GM23338 (cell line): ENCODE results near the gene EBI3. TPM values are rescaled to one million over a fixed set of nuclear protein-coding genes. Genes with fewer than 3 reads are reported as not detected.

Source experiments
- ATAC-seq: fragments of 200-7000 bp; cut with Tn5 transposase; 3 replicates; pipeline ENCODE4 v1.9.1; 2020
- DNase-seq: peaks from one replicate; pipeline ENCODE4 v3.0.0-alpha.2; 2015; ENCODE audit warnings: low spot score
- H2AFZ ChIP-seq: fragments of 200-600 bp; sonication (generic); 2 replicates; pipeline ENCODE4 v1.8.0; 2016; ENCODE audit warnings: antibody characterized with exemption, mild to moderate bottlenecking, moderate library complexity
- H3F3A ChIP-seq: fragments of 200-600 bp; sonication (generic); replicated peaks from 2 replicates; pipeline ENCODE4 v1.8.0; 2017; ENCODE audit warnings: antibody characterized with exemption, mixed run types, low read depth
- H3K27ac ChIP-seq: fragments of 200-600 bp; sonication (generic); 2 replicates; pipeline ENCODE4 v1.6.1; 2016; ENCODE audit warnings: low read depth
- H3K27me3 ChIP-seq: fragments of 200-600 bp; sonication (generic); 2 replicates; pipeline ENCODE4 v1.8.0; 2016; ENCODE audit warnings: mild to moderate bottlenecking, mixed run types, moderate library complexity; ENCODE audit not compliant: insufficient read depth
- H3K36me3 ChIP-seq: fragments of 200-600 bp; sonication (generic); 2 replicates; pipeline ENCODE4 v1.8.0; 2016; ENCODE audit warnings: mild to moderate bottlenecking; ENCODE audit not compliant: insufficient read depth
- H3K4me1 ChIP-seq: fragments of 200-600 bp; sonication (generic); 2 replicates; pipeline ENCODE4 v1.8.0; 2016; ENCODE audit warnings: mild to moderate bottlenecking, moderate library complexity; ENCODE audit not compliant: insufficient read depth
- H3K4me2 ChIP-seq: fragments of 200-600 bp; sonication (generic); 2 replicates; pipeline ENCODE4 v1.7.1; 2017; ENCODE audit warnings: mixed run types
- H3K4me3 ChIP-seq: fragments of 200-600 bp; sonication (generic); 2 replicates; pipeline ENCODE4 v1.6.1; 2016; ENCODE audit warnings: mixed run types
- H3K79me2 ChIP-seq: fragments of 200-600 bp; sonication (generic); replicated peaks from 2 replicates; pipeline ENCODE4 v1.8.0; 2017; ENCODE audit warnings: mild to moderate bottlenecking; ENCODE audit not compliant: insufficient read depth
- H3K9me2 ChIP-seq: fragments of 200-600 bp; sonication (generic); 2 replicates; pipeline ENCODE4 v1.8.0; 2017; ENCODE audit not compliant: insufficient read depth
- H4K20me1 ChIP-seq: fragments of 200-600 bp; sonication (generic); replicated peaks from 2 replicates; pipeline ENCODE4 v1.8.0; 2017; ENCODE audit warnings: mild to moderate bottlenecking; ENCODE audit not compliant: insufficient read depth
- H3K27ac Mint-ChIP-seq: 2 replicates; pipeline ENCODE4 v1.8.0; 2020; ENCODE audit warnings: inconsistent platforms, mild to moderate bottlenecking, moderate library complexity, mixed read lengths
- H3K27me3 Mint-ChIP-seq: 3 replicates; pipeline ENCODE4 v1.8.0; 2022; ENCODE audit warnings: low read depth, mild to moderate bottlenecking, moderate library complexity, mixed read lengths, inconsistent platforms; ENCODE audit not compliant: insufficient read depth, poor library complexity
- H3K36me3 Mint-ChIP-seq: 3 replicates; pipeline ENCODE4 v1.8.0; 2021; ENCODE audit warnings: low read depth, mild to moderate bottlenecking, inconsistent platforms, moderate library complexity, mixed read lengths
- H3K4me1 Mint-ChIP-seq: 3 replicates; pipeline ENCODE4 v1.8.0; 2020; ENCODE audit warnings: mild to moderate bottlenecking, inconsistent platforms, mixed read lengths
- H3K4me3 Mint-ChIP-seq: 3 replicates; pipeline ENCODE4 v1.8.0; 2021; ENCODE audit warnings: moderate library complexity, mild to moderate bottlenecking, inconsistent platforms, mixed read lengths
- H3K9me3 Mint-ChIP-seq: 3 replicates; pipeline ENCODE4 v1.8.0; 2020; ENCODE audit warnings: moderate library complexity, mild to moderate bottlenecking, inconsistent platforms, mixed read lengths
- CREB1 ChIP-seq: fragments of 250-450 bp; sonication (Bioruptor Pico); IDR thresholded peaks from 2 replicates; pipeline ENCODE4 v1.5.0; 2020; ENCODE audit warnings: low read depth, mild to moderate bottlenecking, moderate library complexity
- CTCF ChIP-seq, 2 experiments: fragments of 200-600 bp in 1 of 2; sonication (generic) in 1 of 2; conservative IDR thresholded peaks; 2 replicates each; pipeline versions ENCODE4 v1.5.1 to v1.6.1; 2016 to 2017; ENCODE audit warnings: antibody characterized with exemption in 2 of 2, low read depth in 2 of 2, mild to moderate bottlenecking in 2 of 2, moderate library complexity in 1 of 2
- EZH2phosphoT487 ChIP-seq: fragments of 200-600 bp; sonication (generic); IDR thresholded peaks from one replicate; pipeline ENCODE4 v1.8.1; 2018; ENCODE audit warnings: antibody characterized with exemption; ENCODE audit not compliant: unreplicated experiment
- JUNB ChIP-seq: IDR thresholded peaks from one replicate; pipeline ENCODE4 v1.6.1; 2016; ENCODE audit warnings: antibody characterized with exemption; ENCODE audit not compliant: unreplicated experiment
- REST ChIP-seq: IDR thresholded peaks from one replicate; pipeline ENCODE4 v1.6.1; 2018; ENCODE audit warnings: antibody characterized with exemption; ENCODE audit not compliant: unreplicated experiment
- STAT1 ChIP-seq: IDR thresholded peaks from one replicate; pipeline ENCODE4 v1.6.1; 2016; ENCODE audit warnings: antibody characterized with exemption; ENCODE audit not compliant: unreplicated experiment
- ZNF114 ChIP-seq: fragments of 250-450 bp; sonication (Bioruptor Pico); IDR thresholded peaks from 2 replicates; pipeline ENCODE4 v1.5.0; 2020; ENCODE audit warnings: mild to moderate bottlenecking, moderate library complexity
- polyA plus RNA-seq: library from polyadenylated mRNA; unstranded; fragments of >200 nt; fragmentation: Nextera tagmentation; extraction: Ambion mirVana; gene quantifications from 2 replicates; pipeline ENCODE4 v1.2.1, GENCODE V29; 2016
- total RNA-seq: library from RNA; depleted of rRNA; stranded (reverse); fragments of >200 nt; shearing (Covaris generic); gene quantifications from 2 replicates; pipeline ENCODE4 v1.2.3, GENCODE V29; 2014
- TF ChIP-seq, protein P1 (sequence below): fragments of 250-450 bp; sonication (Bioruptor Pico); IDR thresholded peaks from 2 replicates; pipeline ENCODE4 v1.5.0; 2020; ENCODE audit warnings: mild to moderate bottlenecking, moderate library complexity

The EBI3 gene
- total and polyA plus RNA-seq, 2 experiments from 2014 or later: 0.52 to 1.4 TPM

GRCh38 chr19:4199699-4200293 is 29.5 kb upstream of the EBI3 start:
- DNase-seq: peak; percentile 70
- H3K27me3 Mint-ChIP-seq: peaks cover 21% of the 10 kb centered on the region
- peaks cover 14% of the 10 kb centered on the region for H3K4me1 Mint-ChIP-seq
- peaks cover 11% of the 10 kb centered on the region for H3K9me3 Mint-ChIP-seq
- Histone ChIP-seq H3K27ac (no peak overlapping the region), H3K36me3 (no peaks in the 10 kb centered on the region), H2AFZ (no peak overlapping the region), H3K79me2 (no peaks in the 10 kb centered on the region), H3K27me3 (peaks cover 6% of the 10 kb centered on the region; the same call in 1 of the 2 replicates), H3K9me2 (peaks cover 5% of the 10 kb centered on the region), H3K4me2 (no peak overlapping the region), H3K4me3 (no peak overlapping the region), H3K4me1 (peaks cover 3% of the 10 kb centered on the region; the same call in 1 of the 2 replicates), H4K20me1 (no peaks in the 10 kb centered on the region), H3F3A (peaks cover 14% of the 10 kb centered on the region)
- peak; percentile 30 for ATAC-seq
- no peak overlapping the region for H3K4me3 Mint-ChIP-seq
- peaks cover 8% of the 10 kb centered on the region; the same call in 1 of the 3 replicates for H3K36me3 Mint-ChIP-seq
- H3K27ac Mint-ChIP-seq: no peak overlapping the region
- TF ChIP-seq CTCF (conservative IDR thresholded peaks at IDR 0.05; ENCODE audit: low read depth in 2 of 2): peak; percentile 36 to 60
- no peak for TF ChIP-seq ZNF114

DNA sequence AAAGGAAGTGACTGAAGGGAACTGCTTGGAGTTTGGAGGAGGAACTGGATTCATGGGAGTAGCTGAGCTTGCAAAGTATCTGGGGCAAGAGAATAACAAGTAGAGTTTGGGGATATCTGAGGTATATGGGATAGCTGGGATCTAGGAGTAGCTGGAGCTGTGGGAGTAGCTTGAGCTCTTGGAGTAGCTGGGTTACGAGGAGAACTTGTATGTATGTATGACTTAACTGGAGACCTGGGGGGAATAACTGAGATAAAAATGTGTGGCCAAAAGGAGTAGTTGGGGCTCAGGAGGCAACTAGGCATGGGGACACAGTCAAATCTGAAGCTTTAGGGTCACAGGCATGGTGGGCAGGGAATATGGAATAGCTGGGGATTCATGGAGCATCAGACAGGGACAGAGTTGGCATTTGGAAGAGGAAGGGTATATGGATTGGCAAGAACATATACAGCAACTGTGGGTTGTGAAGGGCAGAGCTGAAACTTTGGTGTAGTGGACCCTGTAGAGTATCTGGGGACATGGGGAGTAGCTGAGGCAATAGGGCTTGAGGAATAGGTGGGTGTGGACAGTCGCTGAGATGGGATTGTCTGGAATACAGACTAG is 28.3 kb upstream of the EBI3 start:
- Histone ChIP-seq H4K20me1 (no peaks in the 10 kb centered on the region), H3K4me3 (no peak overlapping the region), H3K9me2 (peaks cover 5% of the 10 kb centered on the region), H3F3A (peaks cover 14% of the 10 kb centered on the region), H3K27me3 (peaks cover 6% of the 10 kb centered on the region; the same call in 1 of the 2 replicates), H3K36me3 (no peaks in the 10 kb centered on the region), H3K79me2 (no peaks in the 10 kb centered on the region), H2AFZ (no peak overlapping the region), H3K27ac (no peak overlapping the region), H3K4me1 (peaks cover 3% of the 10 kb centered on the region; the same call in 1 of the 2 replicates), H3K4me2 (no peak overlapping the region)
- Mint-ChIP-seq H3K27ac (no peak overlapping the region), H3K9me3 (peaks cover 11% of the 10 kb centered on the region), H3K27me3 (peaks cover 18% of the 10 kb centered on the region), H3K4me3 (no peak overlapping the region; the same call in 2 of the 3 replicates), H3K36me3 (peaks cover 8% of the 10 kb centered on the region; the same call in 1 of the 3 replicates), H3K4me1 (peaks cover 14% of the 10 kb centered on the region)
- no peak for DNase-seq
- ATAC-seq: no peak
- TF ChIP-seq REST (no peak), EZH2phosphoT487 (no peak), CREB1 (CRISPR knock-in tag) (no peak), JUNB (no peak), ZNF114 (no peak), STAT1 (no peak)
- TF ChIP-seq, protein P1, sequence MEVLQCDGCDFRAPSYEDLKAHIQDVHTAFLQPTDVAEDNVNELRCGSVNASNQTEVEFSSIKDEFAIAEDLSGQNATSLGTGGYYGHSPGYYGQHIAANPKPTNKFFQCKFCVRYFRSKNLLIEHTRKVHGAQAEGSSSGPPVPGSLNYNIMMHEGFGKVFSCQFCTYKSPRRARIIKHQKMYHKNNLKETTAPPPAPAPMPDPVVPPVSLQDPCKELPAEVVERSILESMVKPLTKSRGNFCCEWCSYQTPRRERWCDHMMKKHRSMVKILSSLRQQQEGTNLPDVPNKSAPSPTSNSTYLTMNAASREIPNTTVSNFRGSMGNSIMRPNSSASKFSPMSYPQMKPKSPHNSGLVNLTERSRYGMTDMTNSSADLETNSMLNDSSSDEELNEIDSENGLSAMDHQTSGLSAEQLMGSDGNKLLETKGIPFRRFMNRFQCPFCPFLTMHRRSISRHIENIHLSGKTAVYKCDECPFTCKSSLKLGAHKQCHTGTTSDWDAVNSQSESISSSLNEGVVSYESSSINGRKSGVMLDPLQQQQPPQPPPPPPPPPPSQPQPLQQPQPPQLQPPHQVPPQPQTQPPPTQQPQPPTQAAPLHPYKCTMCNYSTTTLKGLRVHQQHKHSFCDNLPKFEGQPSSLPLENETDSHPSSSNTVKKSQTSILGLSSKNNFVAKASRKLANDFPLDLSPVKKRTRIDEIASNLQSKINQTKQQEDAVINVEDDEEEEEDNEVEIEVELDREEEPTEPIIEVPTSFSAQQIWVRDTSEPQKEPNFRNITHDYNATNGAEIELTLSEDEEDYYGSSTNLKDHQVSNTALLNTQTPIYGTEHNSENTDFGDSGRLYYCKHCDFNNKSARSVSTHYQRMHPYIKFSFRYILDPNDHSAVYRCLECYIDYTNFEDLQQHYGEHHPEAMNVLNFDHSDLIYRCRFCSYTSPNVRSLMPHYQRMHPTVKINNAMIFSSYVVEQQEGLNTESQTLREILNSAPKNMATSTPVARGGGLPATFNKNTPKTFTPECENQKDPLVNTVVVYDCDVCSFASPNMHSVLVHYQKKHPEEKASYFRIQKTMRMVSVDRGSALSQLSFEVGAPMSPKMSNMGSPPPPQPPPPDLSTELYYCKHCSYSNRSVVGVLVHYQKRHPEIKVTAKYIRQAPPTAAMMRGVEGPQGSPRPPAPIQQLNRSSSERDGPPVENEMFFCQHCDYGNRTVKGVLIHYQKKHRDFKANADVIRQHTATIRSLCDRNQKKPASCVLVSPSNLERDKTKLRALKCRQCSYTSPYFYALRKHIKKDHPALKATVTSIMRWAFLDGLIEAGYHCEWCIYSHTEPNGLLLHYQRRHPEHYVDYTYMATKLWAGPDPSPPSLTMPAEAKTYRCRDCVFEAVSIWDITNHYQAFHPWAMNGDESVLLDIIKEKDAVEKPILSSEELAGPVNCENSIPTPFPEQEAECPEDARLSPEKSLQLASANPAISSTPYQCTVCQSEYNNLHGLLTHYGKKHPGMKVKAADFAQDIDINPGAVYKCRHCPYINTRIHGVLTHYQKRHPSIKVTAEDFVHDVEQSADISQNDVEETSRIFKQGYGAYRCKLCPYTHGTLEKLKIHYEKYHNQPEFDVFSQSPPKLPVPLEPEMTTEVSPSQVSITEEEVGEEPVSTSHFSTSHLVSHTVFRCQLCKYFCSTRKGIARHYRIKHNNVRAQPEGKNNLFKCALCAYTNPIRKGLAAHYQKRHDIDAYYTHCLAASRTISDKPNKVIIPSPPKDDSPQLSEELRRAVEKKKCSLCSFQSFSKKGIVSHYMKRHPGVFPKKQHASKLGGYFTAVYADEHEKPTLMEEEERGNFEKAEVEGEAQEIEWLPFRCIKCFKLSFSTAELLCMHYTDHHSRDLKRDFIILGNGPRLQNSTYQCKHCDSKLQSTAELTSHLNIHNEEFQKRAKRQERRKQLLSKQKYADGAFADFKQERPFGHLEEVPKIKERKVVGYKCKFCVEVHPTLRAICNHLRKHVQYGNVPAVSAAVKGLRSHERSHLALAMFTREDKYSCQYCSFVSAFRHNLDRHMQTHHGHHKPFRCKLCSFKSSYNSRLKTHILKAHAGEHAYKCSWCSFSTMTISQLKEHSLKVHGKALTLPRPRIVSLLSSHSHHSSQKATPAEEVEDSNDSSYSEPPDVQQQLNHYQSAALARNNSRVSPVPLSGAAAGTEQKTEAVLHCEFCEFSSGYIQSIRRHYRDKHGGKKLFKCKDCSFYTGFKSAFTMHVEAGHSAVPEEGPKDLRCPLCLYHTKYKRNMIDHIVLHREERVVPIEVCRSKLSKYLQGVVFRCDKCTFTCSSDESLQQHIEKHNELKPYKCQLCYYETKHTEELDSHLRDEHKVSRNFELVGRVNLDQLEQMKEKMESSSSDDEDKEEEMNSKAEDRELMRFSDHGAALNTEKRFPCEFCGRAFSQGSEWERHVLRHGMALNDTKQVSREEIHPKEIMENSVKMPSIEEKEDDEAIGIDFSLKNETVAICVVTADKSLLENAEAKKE (CRISPR knock-in tag): no peak
